ENCODE measurements around the gene PCDHGA5.

DNA sequence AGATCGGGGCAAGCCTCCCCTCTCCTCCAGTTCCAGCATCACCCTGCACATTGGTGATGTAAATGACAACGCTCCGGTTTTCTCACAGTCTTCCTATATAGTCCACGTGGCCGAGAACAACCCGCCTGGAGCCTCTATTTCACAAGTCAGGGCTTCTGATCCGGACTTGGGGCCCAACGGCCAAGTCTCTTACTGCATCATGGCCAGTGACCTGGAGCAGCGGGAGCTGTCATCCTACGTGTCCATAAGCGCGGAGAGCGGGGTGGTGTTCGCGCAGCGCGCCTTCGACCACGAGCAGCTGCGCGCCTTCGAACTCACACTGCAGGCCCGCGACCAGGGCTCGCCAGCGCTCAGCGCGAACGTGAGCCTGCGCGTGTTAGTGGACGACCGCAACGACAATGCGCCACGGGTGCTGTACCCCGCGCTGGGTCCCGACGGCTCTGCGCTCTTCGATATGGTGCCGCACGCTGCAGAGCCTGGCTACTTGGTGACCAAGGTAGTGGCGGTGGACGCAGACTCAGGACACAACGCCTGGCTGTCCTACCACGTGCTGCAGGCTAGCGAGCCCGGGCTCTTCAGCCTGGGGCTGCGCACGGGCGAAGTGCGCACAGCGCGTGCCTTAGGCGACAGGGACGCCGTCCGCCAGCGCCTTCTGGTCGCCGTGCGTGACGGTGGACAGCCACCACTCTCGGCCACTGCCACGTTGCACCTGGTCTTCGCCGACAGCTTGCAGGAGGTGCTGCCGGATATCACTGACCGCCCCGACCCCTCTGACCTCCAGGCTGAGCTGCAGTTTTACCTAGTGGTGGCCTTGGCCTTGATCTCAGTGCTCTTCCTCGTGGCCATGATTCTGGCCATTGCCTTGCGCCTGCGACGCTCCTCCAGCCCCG lies 25.4 kb downstream of the PCDHGA5 start:
- TF ChIP-seq POLR2A (IDR thresholded peaks at IDR 0.05) (no peak), POLR2AphosphoS5 (IDR thresholded peaks at IDR 0.05) (no peak), CTCF (IDR thresholded peaks at IDR 0.05 in 8 of 11, conservative IDR thresholded peaks at IDR 0.05 in 3 of 11) (no peak)

All from spleen (tissue), 7 donors.